Breast epithelium (tissue), 3 donors: Measurements from ENCODE around the gene SERHL2.
"Not testable (repeated sequence)": the region's sequence is repeated elsewhere in the genome, so short reads cannot be mapped to it uniquely, and the experiment has no call there.

Experiments used
- POLR2AphosphoS5 ChIP-seq, 3 donors: sonication (generic); formaldehyde crosslinking; IDR thresholded peaks; one replicate each; pipeline ENCODE4 v1.6.1; 2017; ENCODE audit warnings: antibody characterized with exemption in 3 of 3
- TF ChIP-seq, protein P1 (sequence below), 3 donors: fragments of 450-650 bp; IDR thresholded peaks; one replicate each; pipeline ENCODE4 v1.5.1; 2016 to 2017; ENCODE audit warnings: antibody characterized with exemption in 3 of 3, mild to moderate bottlenecking in 3 of 3, moderate library complexity in 3 of 3

DNA sequence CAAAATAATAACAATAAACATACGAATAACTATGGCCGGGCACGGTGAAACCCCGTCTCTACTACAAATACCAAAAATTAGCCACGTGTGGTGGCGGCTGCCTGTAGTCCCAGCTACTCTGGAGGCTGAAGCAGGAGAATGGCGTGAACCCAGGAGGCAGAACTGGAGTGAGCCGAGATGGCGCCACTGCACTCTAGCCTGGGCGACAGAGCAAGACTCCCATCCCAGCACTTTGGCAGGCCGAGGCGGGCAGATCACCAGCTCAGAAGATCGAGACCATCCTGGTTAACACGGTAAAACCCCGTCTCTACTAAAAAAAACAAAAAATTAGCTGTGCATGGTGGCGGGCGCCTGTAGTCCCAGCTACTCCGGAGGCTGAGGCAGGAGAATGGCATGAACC is 17.1 kb upstream of the SERHL2 start:
- TF ChIP-seq, protein P1, sequence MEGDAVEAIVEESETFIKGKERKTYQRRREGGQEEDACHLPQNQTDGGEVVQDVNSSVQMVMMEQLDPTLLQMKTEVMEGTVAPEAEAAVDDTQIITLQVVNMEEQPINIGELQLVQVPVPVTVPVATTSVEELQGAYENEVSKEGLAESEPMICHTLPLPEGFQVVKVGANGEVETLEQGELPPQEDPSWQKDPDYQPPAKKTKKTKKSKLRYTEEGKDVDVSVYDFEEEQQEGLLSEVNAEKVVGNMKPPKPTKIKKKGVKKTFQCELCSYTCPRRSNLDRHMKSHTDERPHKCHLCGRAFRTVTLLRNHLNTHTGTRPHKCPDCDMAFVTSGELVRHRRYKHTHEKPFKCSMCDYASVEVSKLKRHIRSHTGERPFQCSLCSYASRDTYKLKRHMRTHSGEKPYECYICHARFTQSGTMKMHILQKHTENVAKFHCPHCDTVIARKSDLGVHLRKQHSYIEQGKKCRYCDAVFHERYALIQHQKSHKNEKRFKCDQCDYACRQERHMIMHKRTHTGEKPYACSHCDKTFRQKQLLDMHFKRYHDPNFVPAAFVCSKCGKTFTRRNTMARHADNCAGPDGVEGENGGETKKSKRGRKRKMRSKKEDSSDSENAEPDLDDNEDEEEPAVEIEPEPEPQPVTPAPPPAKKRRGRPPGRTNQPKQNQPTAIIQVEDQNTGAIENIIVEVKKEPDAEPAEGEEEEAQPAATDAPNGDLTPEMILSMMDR (IDR thresholded peaks at IDR 0.05): not testable (repeated sequence)
- not testable (repeated sequence) for TF ChIP-seq POLR2AphosphoS5 (IDR thresholded peaks at IDR 0.05)
